Neuronal stem cell (in vitro differentiated cells): ENCODE results near the gene VWA5B1.

Source experiments
- DNase-seq: peaks from one replicate; pipeline ENCODE4 v3.0.0-alpha.2; 2013; ENCODE audit warnings: low spot score
- H2AFZ ChIP-seq: one replicate; pipeline ENCODE4 v1.6.1; 2013; ENCODE audit warnings: mild to moderate bottlenecking, low read length, inconsistent platforms
- H2AK5ac ChIP-seq: 2 replicates; pipeline ENCODE4 v1.6.1; 2013; ENCODE audit warnings: low read depth, mild to moderate bottlenecking, inconsistent platforms, low read length, moderate library complexity, mixed read lengths
- H2BK120ac ChIP-seq: 2 replicates; pipeline ENCODE4 v1.6.1; 2013; ENCODE audit warnings: low read depth, mild to moderate bottlenecking, inconsistent platforms, low read length, moderate library complexity, mixed read lengths
- H2BK12ac ChIP-seq: one replicate; pipeline ENCODE4 v1.6.1; 2013; ENCODE audit warnings: low read length, inconsistent platforms
- H2BK15ac ChIP-seq: 2 replicates; pipeline ENCODE4 v1.6.1; 2013; ENCODE audit warnings: mild to moderate bottlenecking, low read length, inconsistent platforms, mixed read lengths
- H2BK5ac ChIP-seq: one replicate; pipeline ENCODE4 v1.6.1; 2013; ENCODE audit warnings: inconsistent platforms, mild to moderate bottlenecking, low read length, moderate library complexity
- H3K14ac ChIP-seq: one replicate; pipeline ENCODE4 v1.6.1; 2013; ENCODE audit warnings: low read length, inconsistent platforms
- H3K18ac ChIP-seq: 2 replicates; pipeline ENCODE4 v1.6.1; 2013; ENCODE audit warnings: low read length, inconsistent platforms
- H3K23ac ChIP-seq: 2 replicates; pipeline ENCODE4 v1.6.1; 2013; ENCODE audit warnings: low read depth, mild to moderate bottlenecking, mixed read lengths, low read length, inconsistent platforms; ENCODE audit not compliant: poor library complexity
- H3K27ac ChIP-seq: replicated peaks from 3 replicates; pipeline ENCODE4 v1.5.1; 2013; ENCODE audit warnings: low read length, inconsistent platforms
- H3K27me3 ChIP-seq, 3 experiments: 2 replicates each; pipeline ENCODE4 v1.6.1; 2013; ENCODE audit warnings: low read length in 3 of 3, mild to moderate bottlenecking in 2 of 3, inconsistent platforms in 1 of 3, low read depth in 1 of 3, mixed read lengths in 1 of 3, moderate library complexity in 1 of 3; ENCODE audit not compliant: control insufficient read depth in 3 of 3, insufficient read depth in 3 of 3
- H3K36me3 ChIP-seq, 2 donors: replicated peaks in 1 of 2; 2 replicates each; pipeline ENCODE4 v1.6.1; 2013; ENCODE audit warnings: low read length in 2 of 2; ENCODE audit not compliant: control insufficient read depth in 2 of 2, insufficient read depth in 2 of 2
- H3K4ac ChIP-seq: 2 replicates; pipeline ENCODE4 v1.6.1; 2013; ENCODE audit warnings: inconsistent platforms, mild to moderate bottlenecking, low read length, moderate library complexity
- H3K4me1 ChIP-seq, 2 donors: 1 replicate in 1 of 2; 2 replicates in 1 of 2; pipeline ENCODE4 v1.6.1; 2013; ENCODE audit warnings: low read length in 2 of 2, low read depth in 1 of 2; ENCODE audit not compliant: control insufficient read depth in 2 of 2, insufficient read depth in 1 of 2
- H3K4me2 ChIP-seq: one replicate; pipeline ENCODE4 v1.6.1; 2013; ENCODE audit warnings: mild to moderate bottlenecking, low read length, inconsistent platforms; ENCODE audit not compliant: insufficient read depth, poor library complexity, severe bottlenecking
- H3K4me3 ChIP-seq, 2 donors: 2 replicates each; pipeline ENCODE4 v1.5.1; 2013; ENCODE audit warnings: low read length in 2 of 2, mild to moderate bottlenecking in 2 of 2, inconsistent platforms in 1 of 2, moderate library complexity in 1 of 2
- H3K79me1 ChIP-seq: one replicate; pipeline ENCODE4 v1.6.1; 2013; ENCODE audit warnings: low read depth, mild to moderate bottlenecking, inconsistent platforms, low read length, moderate library complexity
- H3K9ac ChIP-seq: one replicate; pipeline ENCODE4 v1.6.1; 2013; ENCODE audit warnings: mild to moderate bottlenecking, low read depth, low read length, inconsistent platforms; ENCODE audit not compliant: poor library complexity
- H3K9me3 ChIP-seq, 2 donors: replicated peaks in 1 of 2; 2 replicates each; pipeline versions ENCODE3 to v1.6.1; 2013; ENCODE audit warnings: low read length in 2 of 2, mild to moderate bottlenecking in 2 of 2, inconsistent platforms in 1 of 2, low read depth in 1 of 2, mixed read lengths in 1 of 2, moderate library complexity in 1 of 2; ENCODE audit not compliant: control insufficient read depth in 2 of 2, insufficient read depth in 1 of 2
- H4K8ac ChIP-seq: one replicate; pipeline ENCODE4 v1.6.1; 2013; ENCODE audit warnings: low read depth, mild to moderate bottlenecking, inconsistent platforms, low read length, moderate library complexity
- H4K91ac ChIP-seq: one replicate; pipeline ENCODE4 v1.6.1; 2013; ENCODE audit warnings: low read length, low read depth, mild to moderate bottlenecking, inconsistent platforms; ENCODE audit not compliant: poor library complexity
- WGBS, 2 donors: extraction: QIAGEN DNeasy Blood & Tissue Kit; methylation state at CpG; one replicate each; pipeline ENCODE4 v1.1.7; 2013; ENCODE audit warnings: missing lambda C conversion rate in 2 of 2, mixed read lengths in 1 of 2; ENCODE audit not compliant: insufficient read length in 2 of 2, insufficient replicate concordance in 1 of 2; ENCODE audit errors: extremely low coverage in 2 of 2; 5-methylcytosine and 5-hydroxymethylcytosine counted together

The VWA5B1 gene

DNA sequence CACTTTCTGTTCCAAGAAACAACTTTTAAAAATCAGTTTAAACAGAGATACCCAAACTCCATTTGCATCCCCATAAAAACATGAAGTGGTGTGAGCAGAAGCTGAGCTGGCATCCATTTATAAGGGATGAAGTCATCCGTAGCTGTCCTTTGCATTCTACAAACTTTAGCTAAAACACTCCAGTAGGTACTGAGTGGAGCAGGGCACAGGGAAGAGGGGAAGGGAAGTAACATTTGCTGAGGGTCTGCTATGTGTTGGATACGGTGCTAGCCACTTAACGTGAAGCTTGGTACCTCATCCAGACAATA, 32.9 kb downstream of the VWA5B1 start:
- no peak overlapping the region for H3K4ac ChIP-seq
- no peak overlapping the region for H2AK5ac ChIP-seq
- no peak overlapping the region for H2AFZ ChIP-seq
- no peak overlapping the region for H2BK120ac ChIP-seq
- peaks cover 0 to 2% of the 10 kb centered on the region in 2 donors for H3K9me3 ChIP-seq
- H3K4me3 ChIP-seq = no peak overlapping the region
- no peak overlapping the region for H2BK12ac ChIP-seq
- H3K4me2 ChIP-seq = no peak overlapping the region
- no peak overlapping the region for H4K8ac ChIP-seq
- H3K27ac ChIP-seq = no peak overlapping the region
- H2BK5ac ChIP-seq = no peak overlapping the region
- no peak overlapping the region for H3K9ac ChIP-seq
- H3K23ac ChIP-seq = no peak overlapping the region
- no CpG with 5 or more reads among the region's 3 CpGs for WGBS, 2 donors
- no peaks in the 10 kb centered on the region for H3K79me1 ChIP-seq
- H4K91ac ChIP-seq = no peak overlapping the region
- no peak for DNase-seq
- H3K14ac ChIP-seq = no peak overlapping the region
- peaks cover 0 to 18% (median 0%) of the 10 kb centered on the region in 3 experiments for H3K27me3 ChIP-seq
- H3K36me3 ChIP-seq = no peaks in the 10 kb centered on the region
- peaks cover 4 to 10% of the 10 kb centered on the region in 2 donors for H3K4me1 ChIP-seq
- no peak overlapping the region for H2BK15ac ChIP-seq
- no peak overlapping the region for H3K18ac ChIP-seq

DNA sequence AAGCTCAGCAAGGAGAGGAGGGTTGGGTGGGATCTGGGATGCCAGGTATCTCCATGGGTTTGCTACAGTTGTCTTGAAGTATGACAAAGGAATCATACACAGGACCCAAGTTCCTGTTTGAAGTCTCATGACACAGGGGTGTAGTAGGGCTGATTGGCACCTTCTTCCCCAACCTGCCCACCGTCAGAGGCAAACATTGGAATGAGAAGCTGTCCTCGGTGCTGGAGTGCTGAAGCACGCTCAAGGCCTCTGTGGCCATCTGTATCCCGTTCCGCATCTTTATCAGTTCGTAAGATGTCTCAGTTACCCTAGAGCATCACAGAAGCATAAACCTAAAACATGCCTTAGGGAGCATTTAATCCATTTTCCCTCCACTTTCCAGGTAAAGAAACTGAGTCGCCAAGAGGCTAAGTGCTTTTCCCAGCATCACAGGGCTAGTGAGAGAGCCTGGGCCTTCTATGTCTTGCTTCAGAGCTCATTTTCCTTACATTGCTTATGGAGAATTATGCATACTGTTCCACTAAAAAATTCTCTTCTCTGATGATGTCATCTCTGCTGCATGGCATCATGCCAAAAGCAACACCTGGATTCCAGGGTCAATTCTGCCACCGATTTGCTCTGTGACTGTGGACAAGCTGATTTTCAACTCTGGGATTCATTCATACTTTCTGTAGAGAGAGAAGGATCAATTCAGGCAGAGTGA, 34.2 kb downstream of the VWA5B1 start:
- peaks cover 0 to 18% (median 0%) of the 10 kb centered on the region in 3 experiments for H3K27me3 ChIP-seq
- no peak overlapping the region for H3K18ac ChIP-seq
- H3K9me3 ChIP-seq = peaks cover 0 to 2% of the 10 kb centered on the region in 2 donors
- H2BK15ac ChIP-seq = no peak overlapping the region
- no peak overlapping the region for H2AFZ ChIP-seq
- no peak overlapping the region for H3K4ac ChIP-seq
- H2BK5ac ChIP-seq = no peak overlapping the region
- H2AK5ac ChIP-seq = no peak overlapping the region
- no peak overlapping the region for H4K91ac ChIP-seq
- no peaks in the 10 kb centered on the region for H3K79me1 ChIP-seq
- no CpG with 5 or more reads among the region's 8 CpGs for WGBS, 2 donors
- H3K4me1 ChIP-seq = peaks cover 4 to 10% of the 10 kb centered on the region in 2 donors
- no peak overlapping the region for H3K9ac ChIP-seq
- no peak overlapping the region for H3K4me3 ChIP-seq
- no peak overlapping the region for H4K8ac ChIP-seq
- H3K36me3 ChIP-seq = no peaks in the 10 kb centered on the region
- H2BK12ac ChIP-seq = no peak overlapping the region
- DNase-seq = no peak
- no peak overlapping the region for H3K4me2 ChIP-seq
- no peak overlapping the region for H3K14ac ChIP-seq
- no peak overlapping the region for H2BK120ac ChIP-seq
- no peak overlapping the region for H3K23ac ChIP-seq
- H3K27ac ChIP-seq = no peak overlapping the region

DNA sequence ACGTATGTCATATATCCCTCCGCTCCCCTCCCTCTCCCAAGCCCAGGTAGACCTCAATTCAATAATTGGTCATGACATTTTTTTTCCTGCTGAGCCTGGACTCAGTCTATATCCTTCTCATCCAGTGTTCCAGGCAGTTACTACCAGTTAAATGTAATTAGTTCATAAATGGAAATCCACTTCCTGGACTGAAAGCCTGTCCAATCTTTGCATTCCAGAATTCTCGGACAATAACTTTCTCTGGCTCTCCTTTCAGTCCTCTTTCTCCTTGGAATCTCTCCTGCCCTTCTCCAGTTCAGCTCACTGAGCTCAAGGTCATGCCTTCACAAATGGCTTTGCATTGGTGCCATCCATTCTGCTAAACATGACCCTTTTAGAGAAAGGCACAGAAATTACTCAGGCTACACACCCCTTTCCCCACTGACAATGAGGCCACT, 34.8 kb downstream of the VWA5B1 start:
- H2BK15ac ChIP-seq = no peak overlapping the region
- H3K27ac ChIP-seq = no peak overlapping the region
- WGBS, 2 donors = no CpG with 5 or more reads among the region's 3 CpGs
- no peak overlapping the region for H4K8ac ChIP-seq
- H2AFZ ChIP-seq = no peak overlapping the region
- no peak overlapping the region for H2BK5ac ChIP-seq
- no peak overlapping the region for H4K91ac ChIP-seq
- H2AK5ac ChIP-seq = no peak overlapping the region
- H3K79me1 ChIP-seq = no peaks in the 10 kb centered on the region
- no peak for DNase-seq
- H3K14ac ChIP-seq = no peak overlapping the region
- no peak overlapping the region for H2BK120ac ChIP-seq
- H3K4me1 ChIP-seq = peaks cover 4 to 10% of the 10 kb centered on the region in 2 donors
- H3K23ac ChIP-seq = no peak overlapping the region
- no peak overlapping the region for H3K4me2 ChIP-seq
- peaks cover 0 to 18% (median 0%) of the 10 kb centered on the region in 3 experiments for H3K27me3 ChIP-seq
- H3K9ac ChIP-seq = no peak overlapping the region
- H3K4me3 ChIP-seq = no peak overlapping the region
- no peak overlapping the region for H2BK12ac ChIP-seq
- no peak overlapping the region for H3K4ac ChIP-seq
- H3K18ac ChIP-seq = no peak overlapping the region
- H3K36me3 ChIP-seq = no peaks in the 10 kb centered on the region
- peaks cover 0 to 2% of the 10 kb centered on the region in 2 donors for H3K9me3 ChIP-seq

DNA sequence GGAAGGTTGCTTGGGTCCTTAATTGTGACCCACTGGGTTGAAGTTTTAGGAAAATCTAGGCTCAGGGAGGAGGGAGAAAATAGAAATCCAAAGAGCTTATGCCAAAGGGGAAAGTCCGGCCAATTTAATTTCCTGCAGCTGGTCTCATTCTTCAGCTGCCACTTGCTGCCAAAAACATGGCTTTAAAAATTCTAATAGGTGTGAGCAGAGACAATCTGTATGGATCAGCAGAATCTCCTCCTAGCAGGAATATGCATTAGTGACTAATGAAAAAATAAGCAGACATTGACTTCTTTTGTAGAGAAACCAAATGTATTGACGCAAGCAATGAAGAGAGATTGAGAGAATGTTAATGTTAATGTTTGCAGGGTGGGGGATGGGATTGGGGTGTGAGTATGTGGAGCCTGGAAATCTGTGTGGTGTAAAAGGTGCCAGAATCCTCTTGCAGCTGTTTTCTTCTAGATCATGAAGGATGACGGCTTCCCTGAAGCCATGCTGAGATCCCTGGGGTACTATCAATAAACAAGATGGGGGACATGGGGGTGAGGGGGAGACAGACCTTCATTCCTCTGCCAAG, 35.3 kb downstream of the VWA5B1 start:
- H3K14ac ChIP-seq = no peak overlapping the region
- H2BK120ac ChIP-seq = no peak overlapping the region
- H2BK5ac ChIP-seq = no peak overlapping the region
- peaks cover 0 to 18% (median 0%) of the 10 kb centered on the region in 3 experiments for H3K27me3 ChIP-seq
- no peak overlapping the region for H3K4me2 ChIP-seq
- H3K36me3 ChIP-seq = no peaks in the 10 kb centered on the region
- no peak overlapping the region for H2AFZ ChIP-seq
- no peaks in the 10 kb centered on the region for H3K79me1 ChIP-seq
- H2AK5ac ChIP-seq = no peak overlapping the region
- no peak overlapping the region for H3K4ac ChIP-seq
- H3K27ac ChIP-seq = no peak overlapping the region
- H3K18ac ChIP-seq = no peak overlapping the region
- no CpG with 5 or more reads among the region's 3 CpGs for WGBS, 2 donors
- no peak overlapping the region for H3K23ac ChIP-seq
- no peak for DNase-seq
- no peak overlapping the region for H3K4me3 ChIP-seq
- H4K8ac ChIP-seq = no peak overlapping the region
- no peak overlapping the region for H2BK15ac ChIP-seq
- no peak overlapping the region for H2BK12ac ChIP-seq
- H4K91ac ChIP-seq = no peak overlapping the region
- H3K4me1 ChIP-seq = peaks cover 4 to 10% of the 10 kb centered on the region in 2 donors
- no peak overlapping the region for H3K9ac ChIP-seq
- H3K9me3 ChIP-seq = peaks cover 0 to 2% of the 10 kb centered on the region in 2 donors
